Esophagus squamous epithelium (tissue), 4 donors: ENCODE measurements around the gene CDKAL1.

Experiments used
- CTCF ChIP-seq, 6 experiments: fragments of 450-650 bp in 4 of 6; fragments of 200-600 bp in 2 of 6; sonication (generic) in 2 of 6; IDR thresholded peaks; one replicate each; pipeline ENCODE4 v1.5.1; 2016 to 2019; ENCODE audit warnings: antibody characterized with exemption in 6 of 6, mild to moderate bottlenecking in 4 of 6, moderate library complexity in 4 of 6
- POLR2A ChIP-seq, 4 donors: fragments of 450-650 bp; IDR thresholded peaks; one replicate each; pipeline ENCODE4 v1.6.1; 2017; ENCODE audit warnings: antibody characterized with exemption in 4 of 4, mild to moderate bottlenecking in 4 of 4, moderate library complexity in 3 of 4

- TF ChIP-seq CTCF (IDR thresholded peaks at IDR 0.05) (no peak), POLR2A (IDR thresholded peaks at IDR 0.05) (no peak)
These were observed 466.1 kb downstream of the CDKAL1 start for GRCh38 chr6:21000331-21000801.
